BE2C (cell line): ENCODE data around the gene LHFPL2.

ENCODE experiments used
- DNase-seq: peaks from one replicate; pipeline ENCODE4 v3.0.0-alpha.2; 2020
- H3K27me3 ChIP-seq: fragments of 250-450 bp; sonication (Bioruptor Pico); 2 replicates; pipeline ENCODE4 v1.5.1; 2020; ENCODE audit warnings: mild to moderate bottlenecking
- H3K36me3 ChIP-seq: fragments of 250-450 bp; sonication (Bioruptor Pico); 2 replicates; pipeline ENCODE4 v1.5.1; 2020; ENCODE audit warnings: mild to moderate bottlenecking
- H3K4me1 ChIP-seq: fragments of 250-450 bp; sonication (Bioruptor Pico); 2 replicates; pipeline ENCODE4 v1.5.1; 2020
- H3K4me3 ChIP-seq: 2 replicates; pipeline ENCODE4 v1.5.1; 2011; ENCODE audit warnings: low read depth, low read length
- H3K9me3 ChIP-seq: fragments of 250-450 bp; sonication (Bioruptor Pico); 2 replicates; pipeline ENCODE4 v1.5.1; 2020
- CTCF ChIP-seq: IDR thresholded peaks from 2 replicates; pipeline ENCODE4 v1.5.1; 2012; ENCODE audit warnings: mild to moderate bottlenecking, low read depth, low read length

LHFPL2 gene

GRCh38 chr5:78613151-78613533 is 35.4 kb downstream of the LHFPL2 start:
- no peaks in the 10 kb centered on the region for H3K4me1 ChIP-seq
- H3K27me3 ChIP-seq: no peaks in the 10 kb centered on the region
- no peak for TF ChIP-seq CTCF
- H3K36me3 ChIP-seq: no peaks in the 10 kb centered on the region
- no peak for DNase-seq
- no peak overlapping the region for H3K4me3 ChIP-seq
- H3K9me3 ChIP-seq: no peaks in the 10 kb centered on the region

- Histone ChIP-seq H3K9me3 (no peaks in the 10 kb centered on the region), H3K27me3 (no peaks in the 10 kb centered on the region), H3K36me3 (no peaks in the 10 kb centered on the region), H3K4me3 (no peak overlapping the region), H3K4me1 (no peaks in the 10 kb centered on the region)
- no peak for DNase-seq
- TF ChIP-seq CTCF: no peak
Observed at GRCh38 chr5:78612227-78613150, 36.1 kb downstream of the LHFPL2 start.

GRCh38 chr5:78611126-78611605 is 37.4 kb downstream of the LHFPL2 start:
- Histone ChIP-seq H3K36me3 (no peaks in the 10 kb centered on the region), H3K27me3 (no peaks in the 10 kb centered on the region), H3K4me3 (no peak overlapping the region), H3K4me1 (0 out of 2 replicates have a peak, but pooled peaks cover 3% of the 10 kb centered on the region), H3K9me3 (no peaks in the 10 kb centered on the region)
- DNase-seq: no peak
- no peak for TF ChIP-seq CTCF

- Histone ChIP-seq H3K36me3 (no peaks in the 10 kb centered on the region), H3K4me1 (0 out of 2 replicates have a peak, but pooled peaks cover 4% of the 10 kb centered on the region), H3K9me3 (no peaks in the 10 kb centered on the region), H3K27me3 (no peaks in the 10 kb centered on the region), H3K4me3 (no peak overlapping the region)
- TF ChIP-seq CTCF: no peak
- DNase-seq: no peak
Observed at GRCh38 chr5:78610636-78611035, 37.9 kb downstream of the LHFPL2 start.

- Histone ChIP-seq H3K36me3 (no peaks in the 10 kb centered on the region), H3K27me3 (no peaks in the 10 kb centered on the region), H3K4me1 (0 out of 2 replicates have a peak, but pooled peaks cover 4% of the 10 kb centered on the region), H3K9me3 (no peaks in the 10 kb centered on the region), H3K4me3 (no peak overlapping the region)
- TF ChIP-seq CTCF: no peak
- no peak for DNase-seq
Observed at GRCh38 chr5:78610163-78610583, 38.4 kb downstream of the LHFPL2 start.

GRCh38 chr5:78607864-78608263 is 40.7 kb downstream of the LHFPL2 start:
- H3K9me3 ChIP-seq: no peaks in the 10 kb centered on the region
- no peak overlapping the region for H3K4me3 ChIP-seq
- 0 out of 2 replicates have a peak, but pooled peaks cover 4% of the 10 kb centered on the region for H3K4me1 ChIP-seq
- no peaks in the 10 kb centered on the region for H3K36me3 ChIP-seq
- TF ChIP-seq CTCF: no peak
- no peaks in the 10 kb centered on the region for H3K27me3 ChIP-seq
- no peak for DNase-seq
